Stomach (tissue), 9 donors: ENCODE data around the gene HLA-A. TPM values are rescaled to one million over a fixed set of nuclear protein-coding genes. Genes with fewer than 3 reads are reported as not detected.

Experiments
- DNase-seq, 2 donors: peaks; one replicate each; pipeline versions ENCODE4 v3.0.0 to v3.0.0-alpha.2; 2013 to 2019
- H3K27ac ChIP-seq, 5 donors: fragments of 200-600 bp in 4 of 5; sonication (generic) in 4 of 5; one replicate each; pipeline ENCODE4 v1.5.1; 2013 to 2019; ENCODE audit warnings: mild to moderate bottlenecking in 1 of 5, moderate library complexity in 1 of 5
- H3K27me3 ChIP-seq, 3 donors: fragments of 200-600 bp; sonication (generic); one replicate each; pipeline ENCODE4 v1.5.1; 2017 to 2019; ENCODE audit warnings: mixed run types in 1 of 3
- H3K36me3 ChIP-seq, 4 donors: fragments of 200-600 bp; sonication (generic); 1 replicate in 3 of 4; 2 replicates in 1 of 4; pipeline ENCODE4 v1.5.1; 2016 to 2019
- H3K4me1 ChIP-seq, 4 donors: fragments of 200-600 bp; sonication (generic); one replicate each; pipeline ENCODE4 v1.5.1; 2016 to 2019
- H3K4me3 ChIP-seq, 4 donors: fragments of 200-600 bp; sonication (generic) in 3 of 4; one replicate each; pipeline ENCODE4 v1.5.1; 2016 to 2019; ENCODE audit warnings: mild to moderate bottlenecking in 1 of 4
- H3K9me3 ChIP-seq, 4 donors: fragments of 200-600 bp; sonication (generic); one replicate each; pipeline ENCODE4 v1.5.1; 2016 to 2019
- EP300 ChIP-seq: sonication (generic); formaldehyde crosslinking; IDR thresholded peaks from one replicate; pipeline ENCODE4 v1.6.1; 2017; ENCODE audit warnings: antibody characterized with exemption
- POLR2A ChIP-seq, 4 donors: fragments of 450-650 bp; IDR thresholded peaks; one replicate each; pipeline ENCODE4 v1.6.1; 2016; ENCODE audit warnings: antibody characterized with exemption in 4 of 4, control low read depth in 2 of 4, mild to moderate bottlenecking in 1 of 4, moderate library complexity in 1 of 4
- POLR2AphosphoS5 ChIP-seq, 3 donors: sonication (generic); formaldehyde crosslinking; IDR thresholded peaks; one replicate each; pipeline ENCODE4 v1.6.1; 2016; ENCODE audit warnings: antibody characterized with exemption in 3 of 3
- WGBS, 5 donors: extraction: QIAGEN DNeasy Blood & Tissue Kit in 3 of 5; methylation state at CpG; one replicate each; pipeline versions ENCODE4 v1.1.5 to v1.1.7; 2013 to 2018; 5-methylcytosine and 5-hydroxymethylcytosine counted together
- intact Hi-C: fragments of 100-400 bp; cut with DNase I; formaldehyde crosslinking; loops from one replicate; pipeline ENCODE4 v1.15.1; 2023; ENCODE audit warnings: low total_unique reads
- polyA plus RNA-seq, 3 donors: library from polyadenylated mRNA; stranded (reverse); fragments of 200-250 nt; gene quantifications; one replicate each; pipeline ENCODE4 v1.2.3, GENCODE V29; 2013
- total RNA-seq, 5 donors: library from RNA; depleted of rRNA; stranded (reverse); fragments of >200 nt; gene quantifications; one replicate each; pipeline versions ENCODE4 v1.1.0 to v1.2.3, GENCODE V29; 2014 to 2016
- TF ChIP-seq, protein P1 (sequence below), 7 experiments: fragments of 450-650 bp in 4 of 7; fragments of 200-600 bp in 3 of 7; sonication (generic) in 3 of 7; IDR thresholded peaks; one replicate each; pipeline ENCODE4 v1.5.1; 2016 to 2019; ENCODE audit warnings: antibody characterized with exemption in 7 of 7, control low read depth in 2 of 7, mild to moderate bottlenecking in 1 of 7
- donor health status: healthy with polysubstance abuse.
- donor health status: Bipolar disorder and iron deficiency.
- donor health status: healthy.

HLA-A gene
- total and polyA plus RNA-seq, 8 donors: 142 to 910 (median 303) TPM

DNA sequence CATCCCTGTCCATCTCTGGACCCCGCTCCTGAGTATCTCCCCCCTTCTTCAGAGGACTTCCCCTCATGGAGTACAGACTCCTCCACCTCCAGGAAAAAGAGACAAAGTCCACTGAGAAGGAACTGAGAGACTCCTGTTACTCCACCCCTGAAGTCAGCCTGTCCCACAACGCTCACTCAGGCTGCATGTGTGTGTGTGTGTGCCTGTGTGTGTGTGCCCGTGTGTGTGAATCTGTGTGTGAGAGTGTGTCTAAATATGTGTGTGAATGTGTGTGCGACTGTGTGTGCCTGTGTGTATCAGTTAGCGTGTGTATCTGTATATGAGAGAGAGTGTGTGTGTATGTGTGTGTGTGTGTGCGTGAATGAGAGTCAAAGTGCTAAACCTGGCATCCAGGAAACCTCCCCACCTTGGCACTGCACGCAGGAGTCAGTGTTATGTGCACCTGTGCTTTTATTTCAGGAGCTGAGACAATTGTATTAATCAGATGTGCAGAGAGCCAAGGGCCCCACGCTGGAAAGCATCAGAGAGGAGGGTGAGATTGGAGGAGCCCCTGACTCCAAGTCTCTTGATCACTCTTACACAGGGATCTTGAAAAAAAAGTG, 39.0 kb downstream of the HLA-A start:
- intact Hi-C loops: no loop called here
- Histone ChIP-seq H3K36me3 (no peaks in the 10 kb centered on the region), H3K27me3 (no peaks in the 10 kb centered on the region), H3K9me3 (no peaks in the 10 kb centered on the region), H3K4me1 (peaks cover 0 to 11% (median 9%) of the 10 kb centered on the region in 4 donors), H3K27ac (no peak overlapping the region), H3K4me3 (no peak overlapping the region)
- 38 to 62% (median 45%) methylated on average over 8 of the region's 8 CpGs for WGBS, 5 donors
- TF ChIP-seq EP300: no peak
- TF ChIP-seq, protein P1, sequence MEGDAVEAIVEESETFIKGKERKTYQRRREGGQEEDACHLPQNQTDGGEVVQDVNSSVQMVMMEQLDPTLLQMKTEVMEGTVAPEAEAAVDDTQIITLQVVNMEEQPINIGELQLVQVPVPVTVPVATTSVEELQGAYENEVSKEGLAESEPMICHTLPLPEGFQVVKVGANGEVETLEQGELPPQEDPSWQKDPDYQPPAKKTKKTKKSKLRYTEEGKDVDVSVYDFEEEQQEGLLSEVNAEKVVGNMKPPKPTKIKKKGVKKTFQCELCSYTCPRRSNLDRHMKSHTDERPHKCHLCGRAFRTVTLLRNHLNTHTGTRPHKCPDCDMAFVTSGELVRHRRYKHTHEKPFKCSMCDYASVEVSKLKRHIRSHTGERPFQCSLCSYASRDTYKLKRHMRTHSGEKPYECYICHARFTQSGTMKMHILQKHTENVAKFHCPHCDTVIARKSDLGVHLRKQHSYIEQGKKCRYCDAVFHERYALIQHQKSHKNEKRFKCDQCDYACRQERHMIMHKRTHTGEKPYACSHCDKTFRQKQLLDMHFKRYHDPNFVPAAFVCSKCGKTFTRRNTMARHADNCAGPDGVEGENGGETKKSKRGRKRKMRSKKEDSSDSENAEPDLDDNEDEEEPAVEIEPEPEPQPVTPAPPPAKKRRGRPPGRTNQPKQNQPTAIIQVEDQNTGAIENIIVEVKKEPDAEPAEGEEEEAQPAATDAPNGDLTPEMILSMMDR (IDR thresholded peaks at IDR 0.05): no peak
- no peak for TF ChIP-seq POLR2AphosphoS5 (IDR thresholded peaks at IDR 0.05)
- TF ChIP-seq POLR2A (IDR thresholded peaks at IDR 0.05): no peak
- peak in 1 of 2 donors; percentile 16 for DNase-seq

DNA sequence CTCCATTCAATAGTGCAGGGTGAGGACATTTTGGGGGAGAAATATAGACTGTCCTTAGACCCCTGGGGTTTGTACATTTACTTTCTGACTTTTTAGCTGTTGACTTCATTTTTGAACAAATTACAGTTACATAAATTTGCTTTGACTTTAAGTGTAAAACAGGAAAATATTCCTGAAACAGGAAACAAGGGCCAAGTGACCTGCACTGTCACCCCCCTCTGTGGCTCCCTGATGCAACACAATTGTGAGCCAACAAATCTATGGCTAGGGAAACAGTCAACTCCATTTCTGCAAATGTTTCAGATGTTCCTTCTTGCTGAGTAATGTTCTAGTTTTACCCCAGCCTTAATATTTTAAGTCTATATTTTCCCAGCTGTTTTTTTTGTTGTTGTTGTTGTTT, 39.8 kb downstream of the HLA-A start:
- peaks cover 0 to 9% (median 6%) of the 10 kb centered on the region in 4 donors for H3K4me1 ChIP-seq
- H3K27ac ChIP-seq: no peak overlapping the region
- H3K36me3 ChIP-seq: no peaks in the 10 kb centered on the region
- H3K4me3 ChIP-seq: no peak overlapping the region
- H3K27me3 ChIP-seq: no peaks in the 10 kb centered on the region
- no peak for DNase-seq
- intact Hi-C loops: no loop called here
- no peak for TF ChIP-seq EP300
- no peak for TF ChIP-seq POLR2AphosphoS5 (IDR thresholded peaks at IDR 0.05)
- TF ChIP-seq, protein P1 (IDR thresholded peaks at IDR 0.05): no peak
- no peak for TF ChIP-seq POLR2A (IDR thresholded peaks at IDR 0.05)
- H3K9me3 ChIP-seq: no peaks in the 10 kb centered on the region

DNA sequence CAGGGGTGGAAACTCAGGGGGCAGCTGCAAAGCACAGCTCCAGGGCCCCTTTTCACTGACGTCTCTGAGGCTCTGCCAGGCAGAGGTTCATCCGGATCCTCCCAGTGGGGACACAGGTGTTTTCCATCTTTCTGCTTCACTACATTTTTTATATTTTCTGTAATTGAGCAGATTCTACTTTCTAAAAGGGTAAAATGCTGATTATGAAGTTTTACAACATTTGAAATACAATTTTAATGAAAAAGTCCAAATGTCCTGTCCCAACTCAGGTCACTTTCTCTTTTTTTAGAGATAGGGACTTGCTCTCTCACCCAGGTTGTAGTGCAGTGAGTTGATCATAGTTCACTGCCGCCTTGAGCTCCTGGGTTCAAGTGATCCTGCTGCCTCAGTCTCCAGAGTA, 41.9 kb downstream of the HLA-A start:
- 43 to 92% (median 90%) methylated on average over 3 of the region's 3 CpGs for WGBS, 5 donors

DNA sequence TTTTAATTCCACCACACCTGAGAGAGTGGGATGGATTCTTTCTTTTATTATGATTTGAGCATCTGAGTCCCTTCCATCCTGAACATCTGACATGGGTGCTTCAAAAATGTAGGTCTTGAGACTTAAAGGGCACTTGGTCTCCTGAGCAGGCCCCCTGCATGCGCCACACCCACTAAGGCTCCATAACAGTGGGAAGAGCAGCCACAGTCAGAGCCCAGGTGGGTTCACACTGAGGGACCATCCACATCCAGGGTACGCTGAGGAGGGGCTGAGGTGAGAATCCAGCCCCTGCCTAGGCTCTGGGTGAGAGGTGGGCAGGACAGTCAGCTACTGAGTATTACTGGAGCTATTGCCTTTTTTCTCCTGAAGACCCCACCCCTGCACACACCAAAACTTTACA, 42.7 kb downstream of the HLA-A start:
- TF ChIP-seq, protein P1 (IDR thresholded peaks at IDR 0.05): no peak
- no peak for TF ChIP-seq POLR2A (IDR thresholded peaks at IDR 0.05)
- TF ChIP-seq EP300: no peak
- TF ChIP-seq POLR2AphosphoS5 (IDR thresholded peaks at IDR 0.05): no peak

More for the DNA sequence above, 41.9 kb downstream of the HLA-A start:
- Histone ChIP-seq H3K27me3 (no peaks in the 10 kb centered on the region), H3K27ac (no peak overlapping the region), H3K4me3 (no peak overlapping the region), H3K4me1 (no peaks in the 10 kb centered on the region), H3K36me3 (no peaks in the 10 kb centered on the region), H3K9me3 (no peaks in the 10 kb centered on the region)
- DNase-seq: no peak
- TF ChIP-seq EP300: no peak
- TF ChIP-seq, protein P1 (IDR thresholded peaks at IDR 0.05): no peak
- TF ChIP-seq POLR2AphosphoS5 (IDR thresholded peaks at IDR 0.05): no peak
- no peak for TF ChIP-seq POLR2A (IDR thresholded peaks at IDR 0.05)
- intact Hi-C loops: no loop called here

More for the DNA sequence above, 42.7 kb downstream of the HLA-A start:
- DNase-seq: no peak
- intact Hi-C loops: no loop called here
- 70 to 97% (median 92%) methylated on average over 2 of the region's 2 CpGs for WGBS, 5 donors
- Histone ChIP-seq H3K27me3 (no peaks in the 10 kb centered on the region), H3K4me1 (no peaks in the 10 kb centered on the region), H3K27ac (no peak overlapping the region), H3K9me3 (no peaks in the 10 kb centered on the region), H3K36me3 (no peaks in the 10 kb centered on the region), H3K4me3 (no peak overlapping the region)
